B cell (primary cell): ENCODE data around the gene NCOR1. TPM values are rescaled to one million over a fixed set of nuclear protein-coding genes. Genes with fewer than 3 reads are reported as not detected.

ENCODE experiments used
- ATAC-seq: fragments of 200-7000 bp; cut with Tn5 transposase; one replicate; pipeline ENCODE4 v1.10.0; 2021; ENCODE audit warnings: low read depth, mild to moderate bottlenecking, moderate number of reproducible peaks, moderate library complexity
- CTCF ChIA-PET: fragments of 350-600 bp; sonication (Branson Sonifier 250); formaldehyde crosslinking; loops from one replicate; lab custom pipeline; 2021; ENCODE audit warnings: antibody characterized with exemption, inconsistent platforms; lab: Charles Lee
- POLR2A ChIA-PET: fragments of 350-600 bp; sonication (Branson Sonifier 250); formaldehyde crosslinking; loops from one replicate; lab custom pipeline; 2021; ENCODE audit warnings: antibody characterized with exemption; lab: Charles Lee
- DNase-seq: peaks from one replicate; pipeline ENCODE4 v3.0.0; 2013
- H2AFZ ChIP-seq: 2 replicates; pipeline ENCODE4 v1.6.1; 2012; ENCODE audit warnings: mild to moderate bottlenecking, low read depth, low read length; ENCODE audit not compliant: insufficient read depth, poor library complexity, severe bottlenecking
- H3K27ac ChIP-seq, 2 donors: 1 replicate in 1 of 2; 2 replicates in 1 of 2; pipeline ENCODE4 v1.5.1; 2012 to 2013; ENCODE audit warnings: low read length in 2 of 2, mild to moderate bottlenecking in 2 of 2, moderate library complexity in 1 of 2
- H3K27me3 ChIP-seq, 4 experiments: fragments of 200-600 bp in 1 of 4; sonication (generic) in 1 of 4; replicated peaks in 1 of 4; 1 replicate in 2 of 4; 2 replicates in 2 of 4; pipeline versions ENCODE4 v1.6.1 to v1.7.0; 2013 to 2016; ENCODE audit warnings: low read length in 3 of 4, mild to moderate bottlenecking in 2 of 4, mixed read lengths in 1 of 4, moderate library complexity in 1 of 4; ENCODE audit not compliant: insufficient read depth in 4 of 4, control insufficient read depth in 3 of 4; ENCODE audit errors: control extremely low read depth in 1 of 4
- H3K36me3 ChIP-seq, 2 experiments: replicated peaks in 1 of 2; 1 replicate in 1 of 2; 2 replicates in 1 of 2; pipeline versions ENCODE4 v1.6.1 to v1.7.1; 2013; ENCODE audit warnings: low read length in 1 of 2; ENCODE audit not compliant: insufficient read depth in 2 of 2, control insufficient read depth in 1 of 2; ENCODE audit errors: control extremely low read depth in 1 of 2, extremely low read depth in 1 of 2
- H3K4me1 ChIP-seq, 2 donors: fragments of 200-600 bp in 1 of 2; sonication (generic) in 1 of 2; 1 replicate in 1 of 2; 2 replicates in 1 of 2; pipeline versions ENCODE4 v1.5.1 to v1.6.1; 2013 to 2017; ENCODE audit warnings: low read length in 2 of 2; ENCODE audit not compliant: control insufficient read depth in 2 of 2, insufficient read depth in 2 of 2
- H3K4me2 ChIP-seq: replicated peaks from 2 replicates; pipeline ENCODE3; 2012; ENCODE audit warnings: mild to moderate bottlenecking, low read depth, low read length; ENCODE audit not compliant: poor library complexity, severe bottlenecking
- H3K4me3 ChIP-seq, 5 experiments: fragments of 200-600 bp in 1 of 5; sonication (generic) in 1 of 5; 1 replicate in 3 of 5; 2 replicates in 2 of 5; pipeline versions ENCODE4 v1.5.1 to v1.7.0; 2011 to 2016; ENCODE audit warnings: low read length in 4 of 5, mild to moderate bottlenecking in 4 of 5, low read depth in 2 of 5, control low read depth in 1 of 5, moderate library complexity in 1 of 5; ENCODE audit not compliant: insufficient read depth in 1 of 5; ENCODE audit errors: control extremely low read depth in 1 of 5, extremely low read depth in 1 of 5
- H3K79me2 ChIP-seq: fragments of 200-600 bp; sonication (generic); one replicate; pipeline ENCODE4 v1.6.0; 2016; ENCODE audit warnings: low read length; ENCODE audit not compliant: control insufficient read depth, insufficient read depth
- H3K9ac ChIP-seq: fragments of 200-600 bp; sonication (generic); 2 replicates; pipeline ENCODE4 v1.6.1; 2017; ENCODE audit warnings: mild to moderate bottlenecking, low read length, moderate library complexity
- H3K9me3 ChIP-seq, 3 donors: one replicate each; pipeline versions ENCODE4 v1.6.1 to v1.7.1; 2013; ENCODE audit warnings: low read length in 2 of 3; ENCODE audit not compliant: control insufficient read depth in 2 of 3, insufficient read depth in 1 of 3; ENCODE audit errors: control extremely low read depth in 1 of 3
- H4K20me1 ChIP-seq: 2 replicates; pipeline ENCODE4 v1.6.0; 2012; ENCODE audit warnings: mild to moderate bottlenecking, low read length; ENCODE audit not compliant: insufficient read depth, control insufficient read depth, poor library complexity, severe bottlenecking
- H3K27ac Mint-ChIP-seq: one replicate; pipeline ENCODE4 v1.8.0; 2021; ENCODE audit warnings: mixed read lengths
- H3K27me3 Mint-ChIP-seq: one replicate; pipeline ENCODE4 v1.8.0; 2021; ENCODE audit warnings: mixed read lengths
- H3K4me1 Mint-ChIP-seq: one replicate; pipeline ENCODE4 v1.8.0; 2021; ENCODE audit warnings: mixed read lengths
- H3K4me3 Mint-ChIP-seq: one replicate; pipeline ENCODE4 v1.8.0; 2021; ENCODE audit warnings: mixed read lengths
- H3K9me3 Mint-ChIP-seq: one replicate; pipeline ENCODE4 v1.8.0; 2022; ENCODE audit warnings: mixed read lengths; ENCODE audit not compliant: insufficient read depth
- EZH2 ChIP-seq: IDR thresholded peaks from 2 replicates; pipeline ENCODE4 v1.6.1; 2012; ENCODE audit warnings: borderline replicate concordance, low read depth, mild to moderate bottlenecking, moderate library complexity, low read length; ENCODE audit not compliant: insufficient read depth, poor library complexity, severe bottlenecking
- WGBS: methylation state at CpG from one replicate; pipeline ENCODE4 v1.1.5; 2013; ENCODE audit warnings: missing lambda C conversion rate; ENCODE audit not compliant: insufficient coverage; 5-methylcytosine and 5-hydroxymethylcytosine counted together
- intact Hi-C: fragments of 100-400 bp; cut with micrococcal nuclease; formaldehyde crosslinking; loops from one replicate; pipeline ENCODE4 v1.10.0; 2022
- polyA plus RNA-seq: library from polyadenylated mRNA; depleted of rRNA; stranded (reverse); fragments of >200 nt; gene quantifications from 2 replicates; pipeline ENCODE4 v1.2.3, GENCODE V29; 2012
- total RNA-seq, 2 donors: library from RNA; stranded (reverse); fragments of 120-200 nt in 1 of 2; gene quantifications; 1 replicate in 1 of 2; 2 replicates in 1 of 2; pipeline versions ENCODE4 v1.2.3 to v1.2.4, GENCODE V29; 2013 to 2022
- TF ChIP-seq, protein P1 (sequence below): fragments of 200-600 bp; IDR thresholded peaks from one replicate; pipeline ENCODE4 v1.8.0; 2022; ENCODE audit warnings: antibody characterized with exemption, mild to moderate bottlenecking

The NCOR1 gene
- total and polyA plus RNA-seq, 2 donors (not counting 1 experiment from before 2014, with no cell fraction given): 46.3 to 217 TPM

GRCh38 chr17:16181581-16181980, 33.8 kb downstream of the NCOR1 start:
- Histone ChIP-seq H2AFZ (no peak overlapping the region), H4K20me1 (peaks cover 30% of the 10 kb centered on the region), H3K9ac (no peak overlapping the region), H3K79me2 (peaks cover 91% of the 10 kb centered on the region), H3K4me1 (no peaks in the 10 kb centered on the region), H3K27me3 (no peaks in the 10 kb centered on the region), H3K27ac (peak overlapping the region in 1 of 2 donors; percentile 23), H3K36me3 (peaks cover 10 to 41% of the 10 kb centered on the region in 2 experiments), H3K9me3 (no peaks in the 10 kb centered on the region), H3K4me2 (no peak overlapping the region), H3K4me3 (no peak overlapping the region)
- no peak for DNase-seq
- TF ChIP-seq EZH2: no peak
- TF ChIP-seq, protein P1, sequence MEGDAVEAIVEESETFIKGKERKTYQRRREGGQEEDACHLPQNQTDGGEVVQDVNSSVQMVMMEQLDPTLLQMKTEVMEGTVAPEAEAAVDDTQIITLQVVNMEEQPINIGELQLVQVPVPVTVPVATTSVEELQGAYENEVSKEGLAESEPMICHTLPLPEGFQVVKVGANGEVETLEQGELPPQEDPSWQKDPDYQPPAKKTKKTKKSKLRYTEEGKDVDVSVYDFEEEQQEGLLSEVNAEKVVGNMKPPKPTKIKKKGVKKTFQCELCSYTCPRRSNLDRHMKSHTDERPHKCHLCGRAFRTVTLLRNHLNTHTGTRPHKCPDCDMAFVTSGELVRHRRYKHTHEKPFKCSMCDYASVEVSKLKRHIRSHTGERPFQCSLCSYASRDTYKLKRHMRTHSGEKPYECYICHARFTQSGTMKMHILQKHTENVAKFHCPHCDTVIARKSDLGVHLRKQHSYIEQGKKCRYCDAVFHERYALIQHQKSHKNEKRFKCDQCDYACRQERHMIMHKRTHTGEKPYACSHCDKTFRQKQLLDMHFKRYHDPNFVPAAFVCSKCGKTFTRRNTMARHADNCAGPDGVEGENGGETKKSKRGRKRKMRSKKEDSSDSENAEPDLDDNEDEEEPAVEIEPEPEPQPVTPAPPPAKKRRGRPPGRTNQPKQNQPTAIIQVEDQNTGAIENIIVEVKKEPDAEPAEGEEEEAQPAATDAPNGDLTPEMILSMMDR: no peak
- POLR2A ChIA-PET: no interaction called here
- H3K27me3 Mint-ChIP-seq: no peaks in the 10 kb centered on the region
- no peaks in the 10 kb centered on the region for H3K9me3 Mint-ChIP-seq
- intact Hi-C loops: no loop called here
- H3K27ac Mint-ChIP-seq: no peak overlapping the region
- ATAC-seq: no peak
- CTCF ChIA-PET: no interaction called here
- H3K4me3 Mint-ChIP-seq: no peak overlapping the region
- peaks cover 20% of the 10 kb centered on the region for H3K4me1 Mint-ChIP-seq
- no CpG with 5 or more reads among the region's 1 CpG for WGBS

DNA sequence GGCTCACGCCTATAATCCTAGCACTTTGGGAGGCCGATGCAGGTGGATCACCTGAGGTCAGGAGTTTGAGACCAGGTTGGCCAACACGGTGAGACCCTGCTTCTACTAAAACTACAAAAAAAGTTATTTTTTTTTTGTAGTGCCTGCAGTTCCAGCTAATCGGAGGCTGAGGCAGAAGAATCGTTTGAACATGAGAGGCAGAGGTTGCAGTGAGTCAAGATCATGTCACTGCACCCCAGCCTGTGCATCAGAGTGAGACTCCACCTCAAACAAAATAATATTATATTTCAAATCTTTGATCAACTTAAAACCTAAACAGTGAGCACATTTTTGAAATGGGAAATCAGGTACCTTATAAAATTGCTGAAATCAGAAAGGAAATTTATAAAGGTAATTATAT, 36.5 kb downstream of the NCOR1 start:
- Histone ChIP-seq H3K4me1 (no peaks in the 10 kb centered on the region), H3K27ac (no peak overlapping the region), H3K79me2 (peaks cover 91% of the 10 kb centered on the region), H2AFZ (no peak overlapping the region), H3K9ac (no peak overlapping the region), H3K4me3 (no peak overlapping the region), H3K9me3 (no peaks in the 10 kb centered on the region), H3K36me3 (peaks cover 1 to 18% of the 10 kb centered on the region in 2 experiments), H3K27me3 (no peaks in the 10 kb centered on the region), H3K4me2 (no peak overlapping the region), H4K20me1 (peaks cover 44% of the 10 kb centered on the region)
- no peaks in the 10 kb centered on the region for H3K27me3 Mint-ChIP-seq
- intact Hi-C loops: no loop called here
- WGBS: no CpG with 5 or more reads among the region's 5 CpGs
- H3K4me3 Mint-ChIP-seq: no peak overlapping the region
- CTCF ChIA-PET: no interaction called here
- DNase-seq (no peak), ATAC-seq (no peak)
- H3K4me1 Mint-ChIP-seq: peaks cover 20% of the 10 kb centered on the region
- no peak overlapping the region for H3K27ac Mint-ChIP-seq
- POLR2A ChIA-PET: interaction anchor here (0.7 kb wide), 1 partner anchor 10 kb away, joined by 5 read pairs; no protein-coding TSS in a partner anchor
- TF ChIP-seq, protein P1: no peak
- no peak for TF ChIP-seq EZH2
- no peaks in the 10 kb centered on the region for H3K9me3 Mint-ChIP-seq
